H1 (cell line): ENCODE data around the gene TEDC1. TPM values are rescaled to one million over a fixed set of nuclear protein-coding genes. Genes with fewer than 3 reads are reported as not detected.

Experiments used
- CTCF ChIA-PET: fragments of 300-600 bp; sonication (Branson Sonifier 250); formaldehyde crosslinking; loops from one replicate; lab custom pipeline; 2021; ENCODE audit not compliant: partially characterized antibody; lab: Charles Lee
- POLR2A ChIA-PET: fragments of 300-600 bp; sonication (Branson Sonifier 250); formaldehyde crosslinking; loops from one replicate; lab custom pipeline; 2021; ENCODE audit warnings: inconsistent platforms; ENCODE audit not compliant: partially characterized antibody; lab: Charles Lee
- DNase-seq, 2 experiments: peaks; one replicate each; pipeline versions ENCODE4 v3.0.0 to v3.0.0-alpha.2; 2010 to 2022; ENCODE audit warnings: low spot score in 2 of 2, low read depth in 1 of 2, mixed read lengths in 1 of 2
- FAIRE-seq: peaks from 2 replicates; lab custom pipeline; 2011; peaks lifted over from hg19 to GRCh38; lab: Jason Lieb, UNC
- H2AFZ ChIP-seq: 2 replicates; pipeline ENCODE4 v1.8.1; 2012; ENCODE audit warnings: low read length, inconsistent platforms
- H2AK5ac ChIP-seq: 2 replicates; pipeline ENCODE4 v1.6.1; 2013; ENCODE audit warnings: low read depth, low read length
- H2BK120ac ChIP-seq: replicated peaks from 2 replicates; pipeline ENCODE3; 2013; ENCODE audit warnings: low read depth, low read length, inconsistent platforms
- H2BK12ac ChIP-seq: 2 replicates; pipeline ENCODE4 v1.6.1; 2013; ENCODE audit warnings: low read depth, low read length
- H2BK15ac ChIP-seq: 2 replicates; pipeline ENCODE4 v1.6.1; 2013; ENCODE audit warnings: low read length
- H2BK20ac ChIP-seq: 2 replicates; pipeline ENCODE4 v1.6.1; 2013; ENCODE audit warnings: low read length
- H2BK5ac ChIP-seq: 2 replicates; pipeline ENCODE4 v1.6.1; 2013; ENCODE audit warnings: low read depth, low read length
- H3K14ac ChIP-seq: 2 replicates; pipeline ENCODE4 v1.6.1; 2013; ENCODE audit warnings: inconsistent platforms; ENCODE audit not compliant: insufficient read length
- H3K18ac ChIP-seq: 2 replicates; pipeline ENCODE4 v1.6.1; 2013; ENCODE audit warnings: low read length; ENCODE audit errors: extremely low read depth
- H3K23ac ChIP-seq: 2 replicates; pipeline ENCODE4 v1.6.1; 2013; ENCODE audit warnings: inconsistent platforms; ENCODE audit not compliant: insufficient read length
- H3K23me2 ChIP-seq: 2 replicates; pipeline ENCODE4 v1.6.1; 2013; ENCODE audit warnings: low read depth, low read length
- H3K27ac ChIP-seq: 2 replicates; pipeline ENCODE4 v1.6.1; 2011; ENCODE audit warnings: low read depth, low read length, inconsistent platforms
- H3K27me3 ChIP-seq, 4 experiments: replicated peaks in 1 of 4; 1 replicate in 1 of 4; 2 replicates in 3 of 4; pipeline versions ENCODE4 v1.6.1 to v1.8.1; 2011 to 2013; ENCODE audit warnings: low read length in 3 of 4, mild to moderate bottlenecking in 3 of 4, inconsistent platforms in 2 of 4, mixed read lengths in 2 of 4, moderate library complexity in 1 of 4; ENCODE audit not compliant: control insufficient read depth in 3 of 4, insufficient read depth in 3 of 4; ENCODE audit errors: extremely low read depth in 1 of 4
- H3K36me3 ChIP-seq, 4 experiments: 2 replicates each; pipeline versions ENCODE4 v1.6.1 to v1.8.1; 2011 to 2013; ENCODE audit warnings: mild to moderate bottlenecking in 4 of 4, low read length in 3 of 4, moderate library complexity in 2 of 4, control low read depth in 1 of 4, inconsistent platforms in 1 of 4; ENCODE audit not compliant: insufficient read depth in 4 of 4, control insufficient read depth in 2 of 4
- H3K4ac ChIP-seq: replicated peaks from 2 replicates; pipeline ENCODE3; 2013; ENCODE audit warnings: low read length, low read depth, mixed read lengths, inconsistent platforms; ENCODE audit not compliant: insufficient read length
- H3K4me1 ChIP-seq, 4 experiments: replicated peaks in 1 of 4; 1 replicate in 1 of 4; 2 replicates in 3 of 4; pipeline versions ENCODE4 v1.6.1 to v1.8.1; 2011 to 2013; ENCODE audit warnings: low read length in 3 of 4, inconsistent platforms in 2 of 4, mixed read lengths in 1 of 4; ENCODE audit not compliant: insufficient read depth in 4 of 4, control insufficient read depth in 3 of 4
- H3K4me2 ChIP-seq, 2 experiments: 2 replicates each; pipeline versions ENCODE4 v1.6.1 to v1.8.1; 2011 to 2013; ENCODE audit warnings: low read depth in 2 of 2, low read length in 2 of 2, control low read depth in 1 of 2, inconsistent platforms in 1 of 2, mild to moderate bottlenecking in 1 of 2; ENCODE audit not compliant: insufficient read depth in 1 of 2
- H3K4me3 ChIP-seq, 4 experiments: fragments of 200-600, 300-600 bp in 1 of 4; sonication (generic), shearing (Covaris generic), sonication (Bioruptor Twin) in 1 of 4; 2 replicates each; pipeline versions ENCODE4 v1.5.1 to v1.8.1; 2011 to 2016; ENCODE audit warnings: low read length in 4 of 4, low read depth in 3 of 4, control low read depth in 2 of 4, inconsistent platforms in 2 of 4, mild to moderate bottlenecking in 2 of 4, mixed read lengths in 1 of 4, moderate library complexity in 1 of 4; ENCODE audit not compliant: insufficient read depth in 2 of 4; ENCODE audit errors: extremely low read depth in 1 of 4
- H3K56ac ChIP-seq: replicated peaks from 2 replicates; pipeline ENCODE3; 2013; ENCODE audit warnings: low read depth, mild to moderate bottlenecking, mixed read lengths, low read length, inconsistent platforms; ENCODE audit not compliant: insufficient read length
- H3K79me1 ChIP-seq: 2 replicates; pipeline ENCODE4 v1.6.1; 2013; ENCODE audit warnings: low read depth, low read length, control low read depth
- H3K79me2 ChIP-seq, 2 experiments: 2 replicates each; pipeline versions ENCODE4 v1.6.1 to v1.8.1; 2012 to 2013; ENCODE audit warnings: low read length in 2 of 2, mild to moderate bottlenecking in 2 of 2, inconsistent platforms in 1 of 2; ENCODE audit not compliant: insufficient read depth in 2 of 2, control insufficient read depth in 1 of 2
- H3K9ac ChIP-seq, 4 experiments: replicated peaks in 1 of 4; 1 replicate in 1 of 4; 2 replicates in 3 of 4; pipeline versions ENCODE4 v1.6.1 to v1.8.1; 2011 to 2013; ENCODE audit warnings: low read depth in 3 of 4, low read length in 3 of 4, control low read depth in 2 of 4, mild to moderate bottlenecking in 2 of 4, moderate library complexity in 2 of 4, inconsistent platforms in 1 of 4; ENCODE audit errors: extremely low read depth in 1 of 4
- H3K9me3 ChIP-seq, 2 experiments: 2 replicates each; pipeline versions ENCODE4 v1.6.1 to v1.8.1; 2012 to 2013; ENCODE audit warnings: mild to moderate bottlenecking in 2 of 2, moderate library complexity in 2 of 2, control low read depth in 1 of 2, inconsistent platforms in 1 of 2, low read depth in 1 of 2, low read length in 1 of 2, mixed read lengths in 1 of 2; ENCODE audit not compliant: insufficient read depth in 2 of 2
- H4K20me1 ChIP-seq, 2 experiments: replicated peaks in 1 of 2; 2 replicates each; pipeline versions ENCODE3 to v1.8.1; 2011 to 2013; ENCODE audit warnings: inconsistent platforms in 2 of 2, low read length in 2 of 2, mild to moderate bottlenecking in 1 of 2; ENCODE audit not compliant: insufficient read depth in 2 of 2, control insufficient read depth in 1 of 2
- H4K5ac ChIP-seq: 2 replicates; pipeline ENCODE4 v1.6.1; 2013; ENCODE audit warnings: low read length, low read depth, mixed read lengths, inconsistent platforms; ENCODE audit not compliant: insufficient read length
- H4K8ac ChIP-seq: 2 replicates; pipeline ENCODE4 v1.8.0; 2013; ENCODE audit warnings: mild to moderate bottlenecking, moderate library complexity, low read length, inconsistent platforms; ENCODE audit not compliant: insufficient read depth; ENCODE audit errors: extremely low read depth
- H4K91ac ChIP-seq: replicated peaks from 2 replicates; pipeline ENCODE3; 2013; ENCODE audit warnings: low read length, mixed read lengths, inconsistent platforms; ENCODE audit not compliant: insufficient read length
- E2F6 ChIP-seq: IDR thresholded peaks from 2 replicates; pipeline ENCODE4 v1.6.1; 2012; ENCODE audit warnings: inconsistent platforms
- EGR1 ChIP-seq: IDR thresholded peaks from 2 replicates; pipeline ENCODE4 v1.6.1; 2011; ENCODE audit warnings: low read depth, low read length, borderline replicate concordance
- POLR2A ChIP-seq, 2 experiments: IDR thresholded peaks; 1 replicate in 1 of 2; 2 replicates in 1 of 2; pipeline ENCODE4 v1.6.1; 2011; ENCODE audit warnings: low read depth in 2 of 2, low read length in 2 of 2, mild to moderate bottlenecking in 2 of 2; ENCODE audit errors: control extremely low read depth in 1 of 2
- RAD21 ChIP-seq, 2 experiments: IDR thresholded peaks in 1 of 2; conservative IDR thresholded peaks in 1 of 2; 2 replicates each; pipeline ENCODE4 v1.6.1; 2011; ENCODE audit warnings: low read depth in 2 of 2, low read length in 2 of 2, improper control_type of control experiment in 1 of 2, inconsistent platforms in 1 of 2, mild to moderate bottlenecking in 1 of 2, moderate library complexity in 1 of 2
- WGBS, 2 experiments: shearing (Covaris generic) in 1 of 2; methylation state at CpG; one replicate each; pipeline versions ENCODE4 v1.1.6 to v1.1.7; 2013 to 2015; ENCODE audit warnings: low lambda C conversion rate in 2 of 2, mixed read lengths in 2 of 2, inconsistent platforms in 1 of 2, low coverage in 1 of 2, missing lambda C conversion rate in 1 of 2; ENCODE audit not compliant: insufficient replicate concordance in 2 of 2, insufficient coverage in 1 of 2, insufficient read length in 1 of 2; ENCODE audit errors: extremely low coverage in 1 of 2, missing lambda C conversion rate in 1 of 2; 5-methylcytosine and 5-hydroxymethylcytosine counted together
- polyA plus RNA-seq, 7 experiments: library from polyadenylated mRNA; depleted of rRNA in 3 of 7; stranded (reverse) in 5 of 7; unstranded in 2 of 7; fragments of >200 nt in 5 of 7; fragments of 200-250 nt in 2 of 7; gene quantifications; 1 replicate in 5 of 7; 2 replicates in 1 of 7; 4 replicates in 1 of 7; pipeline versions ENCODE4 v1.2.1 to v1.2.3, GENCODE V29; 2011 to 2013; ENCODE audit warnings: missing spikeins in 2 of 7, mixed read lengths in 2 of 7
- total RNA-seq: library from RNA; stranded (reverse); fragmentation: NEBNext Ultra II Directional; extraction: Animal tissue kit (Norgen Biotek cat#: 25700); gene quantifications from 2 replicates; pipeline ENCODE4 v1.2.1, GENCODE V29; 2021

Gene TEDC1
- total and polyA plus RNA-seq, 2 of the 8 experiments (the other 6 are each of a cell fraction or from before 2014, with no cell fraction given) = 5.6 to 14.8 TPM

- Histone ChIP-seq H4K91ac (no peak overlapping the region), H3K79me1 (peaks cover 2% of the 10 kb centered on the region; the same call in 1 of the 2 replicates), H3K36me3 (peaks cover 10 to 69% (median 40%) of the 10 kb centered on the region in 4 experiments), H2BK12ac (no peak overlapping the region), H3K79me2 (no peaks in the 10 kb centered on the region; a peak in 1 of 4 replicates), H4K20me1 (peaks cover 9 to 21% of the 10 kb centered on the region in 2 experiments), H3K4me3 (no peak overlapping the region), H3K27me3 (no peaks in the 10 kb centered on the region), H3K18ac (no peak overlapping the region), H3K56ac (no peak overlapping the region), H3K27ac (no peak overlapping the region), H4K8ac (no peak overlapping the region; the same call in 1 of the 2 replicates), H2BK15ac (no peak overlapping the region), H2BK20ac (no peak overlapping the region), H3K4me1 (0 out of 7 replicates have a peak, but pooled peaks cover 0 to 3% (median 0%) of the 10 kb centered on the region in 4 experiments), H3K9ac (no peak overlapping the region), H3K14ac (no peak overlapping the region), H2AK5ac (no peak overlapping the region), H3K4me2 (no peak overlapping the region), H2BK120ac (no peak overlapping the region), H3K23me2 (no peaks in the 10 kb centered on the region), H2AFZ (no peak overlapping the region), H3K9me3 (no peaks in the 10 kb centered on the region), H2BK5ac (no peak overlapping the region), H3K23ac (no peak overlapping the region), H3K4ac (no peak overlapping the region), H4K5ac (no peak overlapping the region)
- ChIA-PET CTCF (interaction anchor here (1.4 to 1.5 kb wide), 2 partner anchors 11 to 263 kb away, joined by 3 to 4 read pairs; no protein-coding TSS in a partner anchor), POLR2A (interaction anchor here (1.8 kb wide), 1 partner anchor 10 kb away, joined by 6 read pairs; no protein-coding TSS in a partner anchor)
- DNase-seq (no peak), FAIRE-seq (no peak)
- 92% methylated on average over 14 of the region's 14 CpGs; no CpG with 5 or more reads in 1 of the 2 experiments for WGBS, 2 experiments
- TF ChIP-seq EGR1 (no peak), RAD21 (IDR thresholded peaks at IDR 0.05 in 1 of 2, conservative IDR thresholded peaks at IDR 0.05 in 1 of 2; ENCODE audit: low read depth in 2 of 2, low read length in 2 of 2) (no peak), POLR2A (IDR thresholded peaks at IDR 0.05; ENCODE audit: control extremely low read depth in 1 of 2, low read depth in 2 of 2, low read length in 2 of 2) (no peak), E2F6 (no peak)
These were observed 32.5 kb upstream of the TEDC1 start for GRCh38 chr14:105458571-105458970.
